Osteoblast (primary cell): Measurements from ENCODE around the gene NUMB. TPM values are rescaled to one million over a fixed set of nuclear protein-coding genes. Genes with fewer than 3 reads are reported as not detected.

Experiments
- DNase-seq: peaks from one replicate; pipeline ENCODE4 v3.0.0; 2011; ENCODE audit warnings: low spot score, mixed read lengths; ENCODE audit not compliant: insufficient read length; ENCODE audit errors: missing footprints
- H2AFZ ChIP-seq: 2 replicates; pipeline ENCODE4 v1.6.0; 2011; ENCODE audit warnings: mild to moderate bottlenecking, low read length
- H3K27ac ChIP-seq: 2 replicates; pipeline ENCODE4 v1.5.1; 2011; ENCODE audit warnings: mild to moderate bottlenecking, low read depth, low read length, moderate library complexity
- H3K27me3 ChIP-seq: 2 replicates; pipeline ENCODE4 v1.6.0; 2012; ENCODE audit warnings: mild to moderate bottlenecking, control low read depth, inconsistent platforms, low read length, moderate library complexity; ENCODE audit not compliant: insufficient read depth
- H3K36me3 ChIP-seq: 2 replicates; pipeline ENCODE4 v1.5.1; 2011; ENCODE audit warnings: mild to moderate bottlenecking, low read length, control low read depth, moderate library complexity; ENCODE audit not compliant: insufficient read depth
- H3K4me1 ChIP-seq: 2 replicates; pipeline ENCODE4 v1.5.1; 2011; ENCODE audit warnings: mild to moderate bottlenecking, low read length, control low read depth, moderate library complexity; ENCODE audit not compliant: insufficient read depth
- H3K4me2 ChIP-seq: 2 replicates; pipeline ENCODE4 v1.6.0; 2011; ENCODE audit warnings: mild to moderate bottlenecking, low read length; ENCODE audit not compliant: insufficient read depth
- H3K4me3 ChIP-seq: fragments of 200-600 bp; sonication (generic); 3 replicates; pipeline ENCODE4 v1.5.1; 2012; ENCODE audit warnings: mild to moderate bottlenecking, low read length, inconsistent platforms; ENCODE audit not compliant: insufficient read depth
- H3K79me2 ChIP-seq: 2 replicates; pipeline ENCODE4 v1.6.0; 2012; ENCODE audit warnings: mild to moderate bottlenecking, low read length, control low read depth, inconsistent platforms; ENCODE audit not compliant: insufficient read depth
- H3K9me3 ChIP-seq: 2 replicates; pipeline ENCODE4 v1.5.1; 2011; ENCODE audit warnings: low read depth, low read length, control low read depth
- H4K20me1 ChIP-seq: 2 replicates; pipeline ENCODE4 v1.6.0; 2012; ENCODE audit warnings: mild to moderate bottlenecking, low read length, control low read depth; ENCODE audit not compliant: insufficient read depth
- CTCF ChIP-seq: IDR thresholded peaks from 2 replicates; pipeline ENCODE4 v1.5.1; 2011; ENCODE audit warnings: mild to moderate bottlenecking, low read depth, low read length, moderate library complexity; ENCODE audit errors: extremely low read depth
- total RNA-seq: library from RNA; depleted of rRNA; stranded (reverse); fragments of >200 nt; gene quantifications from 2 replicates; pipeline ENCODE4 v1.2.3, GENCODE V29; 2012

The NUMB gene
- total RNA-seq: 52.5 and 55.7 TPM in 2 replicates

- Histone ChIP-seq H3K79me2 (peaks cover 58% of the 10 kb centered on the region), H3K4me2 (peak within 1 kb of the TSS; percentile 89)
Measured at GRCh38 chr14:73458183-73458976, at the start of gene NUMB. Gene NUMB (minus strand): TSS chr14:73458546. CDS start chr14:73355751, 102,795 bp downstream.

GRCh38 chr14:73503648-73504047 lies 45.3 kb upstream of the NUMB start:
- Histone ChIP-seq H4K20me1 (no peaks in the 10 kb centered on the region), H3K27me3 (no peaks in the 10 kb centered on the region), H2AFZ (no peak overlapping the region), H3K27ac (no peak overlapping the region), H3K4me1 (no peaks in the 10 kb centered on the region), H3K4me2 (no peak overlapping the region), H3K9me3 (no peaks in the 10 kb centered on the region), H3K36me3 (peaks cover 3% of the 10 kb centered on the region), H3K4me3 (no peak overlapping the region), H3K79me2 (no peaks in the 10 kb centered on the region)
- TF ChIP-seq CTCF: no peak
- DNase-seq: no peak

More at GRCh38 chr14:73458183-73458976, at the start of gene NUMB:
- no peak for TF ChIP-seq CTCF
- no peaks in the 10 kb centered on the region for H3K27me3 ChIP-seq
- peak within 1 kb of the TSS; percentile 71 for H2AFZ ChIP-seq
- no peaks in the 10 kb centered on the region for H3K36me3 ChIP-seq
- H3K27ac ChIP-seq: peak within 1 kb of the TSS; percentile 88
- H3K4me1 ChIP-seq: peaks cover 72% of the 10 kb centered on the region
- peaks cover 25% of the 10 kb centered on the region for H4K20me1 ChIP-seq
- H3K4me3 ChIP-seq: peak within 1 kb of the TSS; percentile 95
- peak; percentile 97 for DNase-seq
- H3K9me3 ChIP-seq: no peaks in the 10 kb centered on the region

- Histone ChIP-seq H3K36me3 (peaks cover 3% of the 10 kb centered on the region), H3K79me2 (no peaks in the 10 kb centered on the region), H3K4me1 (no peaks in the 10 kb centered on the region), H3K9me3 (no peaks in the 10 kb centered on the region), H2AFZ (no peak overlapping the region), H3K27ac (no peak overlapping the region), H3K4me3 (no peak overlapping the region), H4K20me1 (no peaks in the 10 kb centered on the region), H3K27me3 (no peaks in the 10 kb centered on the region), H3K4me2 (no peak overlapping the region)
- no peak for DNase-seq
- TF ChIP-seq CTCF: no peak
Measured at GRCh38 chr14:73502017-73502619, 43.8 kb upstream of the NUMB start.

- Histone ChIP-seq H3K27me3 (no peaks in the 10 kb centered on the region), H2AFZ (no peak overlapping the region), H3K9me3 (no peaks in the 10 kb centered on the region), H3K36me3 (no peaks in the 10 kb centered on the region), H3K27ac (no peak overlapping the region), H3K4me2 (no peak overlapping the region), H4K20me1 (no peaks in the 10 kb centered on the region), H3K79me2 (no peaks in the 10 kb centered on the region), H3K4me3 (no peak overlapping the region), H3K4me1 (no peaks in the 10 kb centered on the region)
- no peak for DNase-seq
- no peak for TF ChIP-seq CTCF
Measured at GRCh38 chr14:73500360-73500759, 42.0 kb upstream of the NUMB start.
